HEK293 (cell line): ENCODE results near the gene CLN3.

ENCODE experiments used
- PRDM1 ChIP-seq: fragments of 450-650 bp; formaldehyde crosslinking; IDR thresholded peaks from 2 replicates; pipeline ENCODE4; 2016; ENCODE audit warnings: missing biosample characterization, missing genetic modification characterization
- REPIN1 ChIP-seq: fragments of 450-650 bp; formaldehyde crosslinking; IDR thresholded peaks from 2 replicates; pipeline ENCODE4 v1.5.1; 2017; ENCODE audit warnings: missing biosample characterization, missing genetic modification characterization, low read depth
- ZBTB21 ChIP-seq: fragments of 450-650 bp; formaldehyde crosslinking; IDR thresholded peaks from 2 replicates; pipeline ENCODE4 v1.5.1; 2017; ENCODE audit warnings: missing biosample characterization, missing genetic modification characterization
- ZNF155 ChIP-seq: fragments of 450-650 bp; formaldehyde crosslinking; IDR thresholded peaks from 2 replicates; pipeline ENCODE4 v1.5.1; 2016; ENCODE audit warnings: missing biosample characterization, missing genetic modification characterization
- ZNF423 ChIP-seq: fragments of 450-650 bp; formaldehyde crosslinking; IDR thresholded peaks from 2 replicates; pipeline ENCODE4 v1.5.1; 2016; ENCODE audit warnings: missing biosample characterization, missing genetic modification characterization
- ZNF473 ChIP-seq: fragments of 450-650 bp; formaldehyde crosslinking; IDR thresholded peaks from 2 replicates; pipeline ENCODE4 v1.5.1; 2017; ENCODE audit warnings: missing biosample characterization, missing genetic modification characterization
- ZNF624 ChIP-seq: fragments of 450-650 bp; formaldehyde crosslinking; IDR thresholded peaks from 2 replicates; pipeline ENCODE4 v1.5.1; 2017; ENCODE audit warnings: missing biosample characterization, missing genetic modification characterization
- TF ChIP-seq, protein P1 (sequence below): fragments of 450-650 bp; formaldehyde crosslinking; IDR thresholded peaks from 2 replicates; pipeline ENCODE4 v1.5.1; 2016; ENCODE audit warnings: missing biosample characterization, missing genetic modification characterization
- TF ChIP-seq, protein P2 (sequence below): fragments of 450-650 bp; formaldehyde crosslinking; IDR thresholded peaks from 2 replicates; pipeline ENCODE4 v1.5.1; 2016; ENCODE audit warnings: missing biosample characterization, missing genetic modification characterization
- TF ChIP-seq, protein P3 (sequence below): fragments of 450-650 bp; formaldehyde crosslinking; IDR thresholded peaks from 2 replicates; pipeline ENCODE4 v1.5.1; 2016; ENCODE audit warnings: missing biosample characterization, missing genetic modification characterization
- TF ChIP-seq, protein P4 (sequence below): sonication (generic); formaldehyde crosslinking; IDR thresholded peaks from 2 replicates; pipeline ENCODE4 v1.8.1; 2022; ENCODE audit warnings: mild to moderate bottlenecking, moderate library complexity, missing genetic modification reagents
- TF ChIP-seq, protein P5 (sequence below): fragments of 450-650 bp; formaldehyde crosslinking; IDR thresholded peaks from 2 replicates; pipeline ENCODE4 v1.5.1; 2016; ENCODE audit warnings: missing biosample characterization, missing genetic modification characterization

DNA sequence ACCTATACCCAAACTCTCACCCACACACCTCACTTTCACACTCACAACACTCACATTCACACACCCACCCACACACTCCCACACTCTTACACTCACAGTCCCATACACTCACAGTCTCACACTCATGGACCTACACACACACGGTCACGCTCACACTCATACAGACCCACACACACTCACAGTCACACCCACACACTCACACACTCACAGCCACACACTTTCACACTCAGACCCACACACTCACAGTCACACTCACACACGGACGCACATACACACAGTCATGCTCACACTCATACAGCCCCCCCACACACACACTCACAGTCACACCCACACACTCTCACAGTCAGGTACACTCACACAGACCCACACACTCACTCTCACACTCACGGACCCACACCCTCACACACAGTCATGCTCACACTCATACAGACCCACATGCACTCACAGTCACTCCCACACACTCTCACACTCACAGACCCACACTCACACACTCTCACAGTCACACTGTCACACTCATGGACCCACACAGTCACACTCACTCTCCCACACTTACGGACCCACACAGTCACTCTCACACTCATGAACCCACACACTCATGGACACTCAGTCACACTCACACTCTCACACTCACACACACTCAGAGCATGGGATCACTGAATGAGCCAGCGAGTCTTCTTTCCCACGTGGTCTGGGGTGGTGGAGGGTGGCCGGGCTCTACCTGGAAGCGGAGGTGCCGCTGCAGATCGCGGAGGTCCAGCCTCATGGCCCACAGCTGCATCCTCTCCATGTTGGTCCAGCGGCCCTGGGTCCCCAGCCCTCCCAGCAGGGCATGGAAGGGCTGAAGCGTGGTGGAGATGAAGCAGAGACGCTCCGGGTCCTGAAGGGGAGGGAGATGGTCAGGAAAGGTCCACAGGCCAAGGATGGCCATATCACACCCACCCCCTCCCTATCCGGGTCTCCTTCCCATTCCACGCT, 9.7 kb upstream of the CLN3 start:
- TF ChIP-seq ZNF624 (tag by site-specific recombination) (no peak), PRDM1 (tag by site-specific recombination) (peak; percentile 94), ZNF155 (tag by site-specific recombination) (no peak), REPIN1 (no peak), ZNF423 (tag by site-specific recombination) (no peak), ZNF473 (tag by site-specific recombination) (no peak), ZBTB21 (no peak)
- TF ChIP-seq, protein P1, sequence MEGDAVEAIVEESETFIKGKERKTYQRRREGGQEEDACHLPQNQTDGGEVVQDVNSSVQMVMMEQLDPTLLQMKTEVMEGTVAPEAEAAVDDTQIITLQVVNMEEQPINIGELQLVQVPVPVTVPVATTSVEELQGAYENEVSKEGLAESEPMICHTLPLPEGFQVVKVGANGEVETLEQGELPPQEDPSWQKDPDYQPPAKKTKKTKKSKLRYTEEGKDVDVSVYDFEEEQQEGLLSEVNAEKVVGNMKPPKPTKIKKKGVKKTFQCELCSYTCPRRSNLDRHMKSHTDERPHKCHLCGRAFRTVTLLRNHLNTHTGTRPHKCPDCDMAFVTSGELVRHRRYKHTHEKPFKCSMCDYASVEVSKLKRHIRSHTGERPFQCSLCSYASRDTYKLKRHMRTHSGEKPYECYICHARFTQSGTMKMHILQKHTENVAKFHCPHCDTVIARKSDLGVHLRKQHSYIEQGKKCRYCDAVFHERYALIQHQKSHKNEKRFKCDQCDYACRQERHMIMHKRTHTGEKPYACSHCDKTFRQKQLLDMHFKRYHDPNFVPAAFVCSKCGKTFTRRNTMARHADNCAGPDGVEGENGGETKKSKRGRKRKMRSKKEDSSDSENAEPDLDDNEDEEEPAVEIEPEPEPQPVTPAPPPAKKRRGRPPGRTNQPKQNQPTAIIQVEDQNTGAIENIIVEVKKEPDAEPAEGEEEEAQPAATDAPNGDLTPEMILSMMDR (tag by site-specific recombination), result no peak
- TF ChIP-seq, protein P2, sequence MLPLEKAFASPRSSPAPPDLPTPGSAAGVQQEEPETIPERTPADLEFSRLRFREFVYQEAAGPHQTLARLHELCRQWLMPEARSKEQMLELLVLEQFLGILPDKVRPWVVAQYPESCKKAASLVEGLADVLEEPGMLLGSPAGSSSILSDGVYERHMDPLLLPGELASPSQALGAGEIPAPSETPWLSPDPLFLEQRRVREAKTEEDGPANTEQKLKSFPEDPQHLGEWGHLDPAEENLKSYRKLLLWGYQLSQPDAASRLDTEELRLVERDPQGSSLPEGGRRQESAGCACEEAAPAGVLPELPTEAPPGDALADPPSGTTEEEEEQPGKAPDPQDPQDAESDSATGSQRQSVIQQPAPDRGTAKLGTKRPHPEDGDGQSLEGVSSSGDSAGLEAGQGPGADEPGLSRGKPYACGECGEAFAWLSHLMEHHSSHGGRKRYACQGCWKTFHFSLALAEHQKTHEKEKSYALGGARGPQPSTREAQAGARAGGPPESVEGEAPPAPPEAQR (tag by site-specific recombination), result no peak
- TF ChIP-seq, protein P3, sequence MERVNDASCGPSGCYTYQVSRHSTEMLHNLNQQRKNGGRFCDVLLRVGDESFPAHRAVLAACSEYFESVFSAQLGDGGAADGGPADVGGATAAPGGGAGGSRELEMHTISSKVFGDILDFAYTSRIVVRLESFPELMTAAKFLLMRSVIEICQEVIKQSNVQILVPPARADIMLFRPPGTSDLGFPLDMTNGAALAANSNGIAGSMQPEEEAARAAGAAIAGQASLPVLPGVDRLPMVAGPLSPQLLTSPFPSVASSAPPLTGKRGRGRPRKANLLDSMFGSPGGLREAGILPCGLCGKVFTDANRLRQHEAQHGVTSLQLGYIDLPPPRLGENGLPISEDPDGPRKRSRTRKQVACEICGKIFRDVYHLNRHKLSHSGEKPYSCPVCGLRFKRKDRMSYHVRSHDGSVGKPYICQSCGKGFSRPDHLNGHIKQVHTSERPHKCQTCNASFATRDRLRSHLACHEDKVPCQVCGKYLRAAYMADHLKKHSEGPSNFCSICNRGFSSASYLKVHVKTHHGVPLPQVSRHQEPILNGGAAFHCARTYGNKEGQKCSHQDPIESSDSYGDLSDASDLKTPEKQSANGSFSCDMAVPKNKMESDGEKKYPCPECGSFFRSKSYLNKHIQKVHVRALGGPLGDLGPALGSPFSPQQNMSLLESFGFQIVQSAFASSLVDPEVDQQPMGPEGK, result no peak
- TF ChIP-seq, protein P4, sequence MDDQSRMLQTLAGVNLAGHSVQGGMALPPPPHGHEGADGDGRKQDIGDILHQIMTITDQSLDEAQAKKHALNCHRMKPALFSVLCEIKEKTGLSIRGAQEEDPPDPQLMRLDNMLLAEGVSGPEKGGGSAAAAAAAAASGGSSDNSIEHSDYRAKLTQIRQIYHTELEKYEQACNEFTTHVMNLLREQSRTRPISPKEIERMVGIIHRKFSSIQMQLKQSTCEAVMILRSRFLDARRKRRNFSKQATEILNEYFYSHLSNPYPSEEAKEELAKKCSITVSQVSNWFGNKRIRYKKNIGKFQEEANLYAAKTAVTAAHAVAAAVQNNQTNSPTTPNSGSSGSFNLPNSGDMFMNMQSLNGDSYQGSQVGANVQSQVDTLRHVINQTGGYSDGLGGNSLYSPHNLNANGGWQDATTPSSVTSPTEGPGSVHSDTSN (CRISPR knock-in tag), result no peak
- TF ChIP-seq, protein P5, sequence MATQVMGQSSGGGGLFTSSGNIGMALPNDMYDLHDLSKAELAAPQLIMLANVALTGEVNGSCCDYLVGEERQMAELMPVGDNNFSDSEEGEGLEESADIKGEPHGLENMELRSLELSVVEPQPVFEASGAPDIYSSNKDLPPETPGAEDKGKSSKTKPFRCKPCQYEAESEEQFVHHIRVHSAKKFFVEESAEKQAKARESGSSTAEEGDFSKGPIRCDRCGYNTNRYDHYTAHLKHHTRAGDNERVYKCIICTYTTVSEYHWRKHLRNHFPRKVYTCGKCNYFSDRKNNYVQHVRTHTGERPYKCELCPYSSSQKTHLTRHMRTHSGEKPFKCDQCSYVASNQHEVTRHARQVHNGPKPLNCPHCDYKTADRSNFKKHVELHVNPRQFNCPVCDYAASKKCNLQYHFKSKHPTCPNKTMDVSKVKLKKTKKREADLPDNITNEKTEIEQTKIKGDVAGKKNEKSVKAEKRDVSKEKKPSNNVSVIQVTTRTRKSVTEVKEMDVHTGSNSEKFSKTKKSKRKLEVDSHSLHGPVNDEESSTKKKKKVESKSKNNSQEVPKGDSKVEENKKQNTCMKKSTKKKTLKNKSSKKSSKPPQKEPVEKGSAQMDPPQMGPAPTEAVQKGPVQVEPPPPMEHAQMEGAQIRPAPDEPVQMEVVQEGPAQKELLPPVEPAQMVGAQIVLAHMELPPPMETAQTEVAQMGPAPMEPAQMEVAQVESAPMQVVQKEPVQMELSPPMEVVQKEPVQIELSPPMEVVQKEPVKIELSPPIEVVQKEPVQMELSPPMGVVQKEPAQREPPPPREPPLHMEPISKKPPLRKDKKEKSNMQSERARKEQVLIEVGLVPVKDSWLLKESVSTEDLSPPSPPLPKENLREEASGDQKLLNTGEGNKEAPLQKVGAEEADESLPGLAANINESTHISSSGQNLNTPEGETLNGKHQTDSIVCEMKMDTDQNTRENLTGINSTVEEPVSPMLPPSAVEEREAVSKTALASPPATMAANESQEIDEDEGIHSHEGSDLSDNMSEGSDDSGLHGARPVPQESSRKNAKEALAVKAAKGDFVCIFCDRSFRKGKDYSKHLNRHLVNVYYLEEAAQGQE, result no peak
